Measurements from ENCODE around the gene TNS4. TPM values are rescaled to one million over a fixed set of nuclear protein-coding genes. Genes with fewer than 3 reads are reported as not detected.

Gene TNS4
- total RNA-seq, 1 experiment from 2014 or later, result not detected

- DNase-seq (ENCODE audit: low read depth), result no peak
- in situ Hi-C loops (cut with HindIII; ENCODE audit: low pct_unique_long_range_greater_than_20kb, low sequenced_read_pairs), result loop anchor here (10.0 kb wide), 1 partner anchor 113 kb away; no protein-coding TSS in a partner anchor
Observed at GRCh38 chr17:40538019-40538935, 36.9 kb upstream of the TNS4 start.

- no peak for DNase-seq (ENCODE audit: low read depth)
- in situ Hi-C loops (cut with HindIII; ENCODE audit: low pct_unique_long_range_greater_than_20kb, low sequenced_read_pairs), result loop anchor here (10.0 kb wide), 1 partner anchor 112 kb away; no protein-coding TSS in a partner anchor
Observed at GRCh38 chr17:40536295-40537171, 35.1 kb upstream of the TNS4 start.

- DNase-seq (ENCODE audit: low read depth), result no peak
- in situ Hi-C loops (cut with HindIII; ENCODE audit: low pct_unique_long_range_greater_than_20kb, low sequenced_read_pairs), result loop anchor here (10.0 kb wide), 1 partner anchor 111 kb away; no protein-coding TSS in a partner anchor
Observed at GRCh38 chr17:40535924-40536294, 34.5 kb upstream of the TNS4 start.

- DNase-seq (ENCODE audit: low read depth), result no peak
- in situ Hi-C loops (cut with HindIII; ENCODE audit: low pct_unique_long_range_greater_than_20kb, low sequenced_read_pairs), result loop anchor here (10.0 kb wide), 1 partner anchor 111 kb away; no protein-coding TSS in a partner anchor
Observed at GRCh38 chr17:40535438-40535837, 34.0 kb upstream of the TNS4 start.

- in situ Hi-C loops (cut with HindIII; ENCODE audit: low pct_unique_long_range_greater_than_20kb, low sequenced_read_pairs), result loop anchor here (10.0 kb wide), 1 partner anchor 110 kb away; no protein-coding TSS in a partner anchor
- DNase-seq (ENCODE audit: low read depth), result no peak
Observed at GRCh38 chr17:40534371-40535189, 33.2 kb upstream of the TNS4 start.

GRCh38 chr17:40533896-40534295 lies 32.5 kb upstream of the TNS4 start:
- no peak for DNase-seq (ENCODE audit: low read depth)
- in situ Hi-C loops (cut with HindIII; ENCODE audit: low pct_unique_long_range_greater_than_20kb, low sequenced_read_pairs), result loop anchor here (10.0 kb wide), 1 partner anchor 109 kb away; no protein-coding TSS in a partner anchor

- in situ Hi-C loops (cut with HindIII; ENCODE audit: low pct_unique_long_range_greater_than_20kb, low sequenced_read_pairs), result loop anchor here (10.0 kb wide), 1 partner anchor 108 kb away; no protein-coding TSS in a partner anchor
- no peak for DNase-seq (ENCODE audit: low read depth)
Observed at GRCh38 chr17:40532520-40533253, 31.3 kb upstream of the TNS4 start.

- in situ Hi-C loops (cut with HindIII; ENCODE audit: low pct_unique_long_range_greater_than_20kb, low sequenced_read_pairs), result loop anchor here (10.0 kb wide), 1 partner anchor 107 kb away; no protein-coding TSS in a partner anchor
- DNase-seq (ENCODE audit: low read depth), result no peak
Observed at GRCh38 chr17:40531051-40531991, 29.9 kb upstream of the TNS4 start.

- no peak for DNase-seq (ENCODE audit: low read depth)
- in situ Hi-C loops (cut with HindIII; ENCODE audit: low pct_unique_long_range_greater_than_20kb, low sequenced_read_pairs), result loop anchor here (10.0 kb wide), 1 partner anchor 106 kb away; no protein-coding TSS in a partner anchor
Observed at GRCh38 chr17:40530531-40530994, 29.1 kb upstream of the TNS4 start.

GRCh38 chr17:40529991-40530390 lies 28.6 kb upstream of the TNS4 start:
- DNase-seq (ENCODE audit: low read depth), result no peak
- in situ Hi-C loops (cut with HindIII; ENCODE audit: low pct_unique_long_range_greater_than_20kb, low sequenced_read_pairs), result loop anchor here (10.0 kb wide), 1 partner anchor 105 kb away; no protein-coding TSS in a partner anchor

GRCh38 chr17:40528692-40529417 lies 27.4 kb upstream of the TNS4 start:
- in situ Hi-C loops (cut with HindIII; ENCODE audit: low pct_unique_long_range_greater_than_20kb, low sequenced_read_pairs), result no loop called here
- DNase-seq (ENCODE audit: low read depth), result no peak

GRCh38 chr17:40526668-40527067 lies 25.2 kb upstream of the TNS4 start:
- DNase-seq (ENCODE audit: low read depth), result no peak
- in situ Hi-C loops (cut with HindIII; ENCODE audit: low pct_unique_long_range_greater_than_20kb, low sequenced_read_pairs), result no loop called here

- DNase-seq (ENCODE audit: low read depth), result no peak
- in situ Hi-C loops (cut with HindIII; ENCODE audit: low pct_unique_long_range_greater_than_20kb, low sequenced_read_pairs), result no loop called here
Observed at GRCh38 chr17:40525294-40525693, 23.9 kb upstream of the TNS4 start.

GRCh38 chr17:40524243-40524965 lies 23.0 kb upstream of the TNS4 start:
- in situ Hi-C loops (cut with HindIII; ENCODE audit: low pct_unique_long_range_greater_than_20kb, low sequenced_read_pairs), result no loop called here
- no peak for DNase-seq (ENCODE audit: low read depth)

- in situ Hi-C loops (cut with HindIII; ENCODE audit: low pct_unique_long_range_greater_than_20kb, low sequenced_read_pairs), result no loop called here
- DNase-seq (ENCODE audit: low read depth), result no peak
Observed at GRCh38 chr17:40522961-40523310, 21.5 kb upstream of the TNS4 start.
